Astrocyte (in vitro differentiated cells and primary cell): Measurements from ENCODE around the gene GLRA2.
"Not testable (repeated sequence)": the region's sequence is repeated elsewhere in the genome, so short reads cannot be mapped to it uniquely, and the experiment has no call there.

ENCODE experiments used
- EZH2 ChIP-seq: IDR thresholded peaks from 2 replicates; pipeline ENCODE4 v1.6.1; 2012; ENCODE audit warnings: mild to moderate bottlenecking, low read length, inconsistent platforms; ENCODE audit not compliant: insufficient read depth
- TF ChIP-seq, protein P1 (sequence below): IDR thresholded peaks from 2 replicates; pipeline ENCODE4 v1.5.1; 2011; ENCODE audit warnings: low read depth, mild to moderate bottlenecking, inconsistent platforms, low read length, moderate library complexity; ENCODE audit not compliant: insufficient read depth

DNA sequence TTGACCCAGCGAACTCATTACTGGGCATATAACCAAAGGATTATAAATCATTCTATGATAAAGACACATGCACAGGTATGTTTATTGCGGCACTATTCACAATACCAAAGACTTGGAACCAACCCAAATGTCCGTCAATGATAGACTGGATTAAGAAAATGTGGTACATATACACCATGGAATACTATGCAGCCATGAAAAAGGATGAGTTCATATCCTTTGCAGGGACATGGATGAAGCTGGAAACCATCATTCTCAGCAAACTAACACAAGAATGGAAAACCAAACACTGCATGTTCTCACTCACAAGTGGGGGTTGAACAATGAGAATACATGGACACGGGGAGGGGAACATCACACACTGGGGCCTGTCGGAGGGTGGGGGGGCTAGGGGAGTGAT, 83.1 kb downstream of the GLRA2 start:
- TF ChIP-seq, protein P1, sequence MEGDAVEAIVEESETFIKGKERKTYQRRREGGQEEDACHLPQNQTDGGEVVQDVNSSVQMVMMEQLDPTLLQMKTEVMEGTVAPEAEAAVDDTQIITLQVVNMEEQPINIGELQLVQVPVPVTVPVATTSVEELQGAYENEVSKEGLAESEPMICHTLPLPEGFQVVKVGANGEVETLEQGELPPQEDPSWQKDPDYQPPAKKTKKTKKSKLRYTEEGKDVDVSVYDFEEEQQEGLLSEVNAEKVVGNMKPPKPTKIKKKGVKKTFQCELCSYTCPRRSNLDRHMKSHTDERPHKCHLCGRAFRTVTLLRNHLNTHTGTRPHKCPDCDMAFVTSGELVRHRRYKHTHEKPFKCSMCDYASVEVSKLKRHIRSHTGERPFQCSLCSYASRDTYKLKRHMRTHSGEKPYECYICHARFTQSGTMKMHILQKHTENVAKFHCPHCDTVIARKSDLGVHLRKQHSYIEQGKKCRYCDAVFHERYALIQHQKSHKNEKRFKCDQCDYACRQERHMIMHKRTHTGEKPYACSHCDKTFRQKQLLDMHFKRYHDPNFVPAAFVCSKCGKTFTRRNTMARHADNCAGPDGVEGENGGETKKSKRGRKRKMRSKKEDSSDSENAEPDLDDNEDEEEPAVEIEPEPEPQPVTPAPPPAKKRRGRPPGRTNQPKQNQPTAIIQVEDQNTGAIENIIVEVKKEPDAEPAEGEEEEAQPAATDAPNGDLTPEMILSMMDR, result not testable (repeated sequence)
- TF ChIP-seq EZH2, result not testable (repeated sequence)
